ENCODE results near the gene CELSR2.
A peak's percentile ranks its signal among the peaks of the same experiment; 100 is the strongest.

Gene CELSR2

DNA sequence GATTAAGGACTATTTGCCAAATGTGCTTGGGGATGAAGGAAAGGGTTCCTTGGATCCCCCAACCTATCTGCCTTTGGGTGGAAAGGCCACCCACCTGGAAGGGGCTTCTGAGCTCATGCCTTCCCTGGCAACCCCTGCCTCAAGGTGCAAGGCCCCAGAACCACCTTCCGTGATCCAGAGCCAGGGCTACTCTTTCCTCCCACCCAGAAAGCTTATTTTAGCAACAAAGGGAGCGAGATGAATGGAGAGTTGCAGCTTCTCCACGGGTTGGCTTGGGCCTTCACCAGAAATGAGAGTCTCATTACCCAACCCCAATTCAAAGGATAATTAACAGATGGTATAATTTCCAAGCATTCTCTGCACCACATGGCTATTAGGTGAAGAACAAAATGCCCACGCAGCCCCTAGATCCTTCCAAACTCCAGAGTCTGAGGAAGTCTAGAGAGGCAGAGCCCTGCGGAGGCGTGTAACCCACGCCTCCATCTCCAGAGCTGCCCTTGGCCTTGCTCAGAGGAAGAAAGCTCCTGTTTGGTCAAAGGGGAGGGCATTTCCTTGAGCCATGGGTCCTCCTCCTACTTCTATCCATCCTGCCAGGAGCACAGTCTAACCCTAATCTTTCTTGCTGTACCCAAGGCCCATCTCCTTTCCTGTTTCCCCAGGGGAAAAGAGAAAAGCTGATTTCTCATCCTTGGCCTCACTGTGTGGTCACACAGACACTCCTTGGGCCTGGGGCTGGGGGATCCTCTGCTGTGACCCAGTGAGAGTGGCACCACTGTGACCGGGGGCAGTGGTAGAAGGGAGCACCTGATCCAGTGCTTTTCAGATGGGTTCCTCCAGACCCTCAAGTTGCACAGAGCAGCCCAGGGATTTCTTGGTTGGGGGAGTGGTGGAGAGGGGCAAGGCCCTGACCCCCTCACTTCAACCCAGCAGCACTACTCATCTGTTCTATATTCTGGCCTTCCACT is 1.7 kb upstream of the CELSR2 start:
- DNase-seq = no peak
- H3K27me3 ChIP-seq (replicated peaks) = no peaks in the 10 kb centered on the region
- no peak overlapping the region for H3K4me3 ChIP-seq (ENCODE audit: low read depth, low read length)
- in situ Hi-C loops (cut with HindIII; ENCODE audit: low pct_ligation_motif_present, low sequenced_read_pairs) = no loop called here
- no peak overlapping the region for H3K27ac ChIP-seq
- TF ChIP-seq, protein P1, sequence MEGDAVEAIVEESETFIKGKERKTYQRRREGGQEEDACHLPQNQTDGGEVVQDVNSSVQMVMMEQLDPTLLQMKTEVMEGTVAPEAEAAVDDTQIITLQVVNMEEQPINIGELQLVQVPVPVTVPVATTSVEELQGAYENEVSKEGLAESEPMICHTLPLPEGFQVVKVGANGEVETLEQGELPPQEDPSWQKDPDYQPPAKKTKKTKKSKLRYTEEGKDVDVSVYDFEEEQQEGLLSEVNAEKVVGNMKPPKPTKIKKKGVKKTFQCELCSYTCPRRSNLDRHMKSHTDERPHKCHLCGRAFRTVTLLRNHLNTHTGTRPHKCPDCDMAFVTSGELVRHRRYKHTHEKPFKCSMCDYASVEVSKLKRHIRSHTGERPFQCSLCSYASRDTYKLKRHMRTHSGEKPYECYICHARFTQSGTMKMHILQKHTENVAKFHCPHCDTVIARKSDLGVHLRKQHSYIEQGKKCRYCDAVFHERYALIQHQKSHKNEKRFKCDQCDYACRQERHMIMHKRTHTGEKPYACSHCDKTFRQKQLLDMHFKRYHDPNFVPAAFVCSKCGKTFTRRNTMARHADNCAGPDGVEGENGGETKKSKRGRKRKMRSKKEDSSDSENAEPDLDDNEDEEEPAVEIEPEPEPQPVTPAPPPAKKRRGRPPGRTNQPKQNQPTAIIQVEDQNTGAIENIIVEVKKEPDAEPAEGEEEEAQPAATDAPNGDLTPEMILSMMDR (IDR thresholded peaks at IDR 0.05; ENCODE audit: low read depth, low read length, missing control alignments) = no peak
- H3K36me3 ChIP-seq (replicated peaks) = no peaks in the 10 kb centered on the region

DNA sequence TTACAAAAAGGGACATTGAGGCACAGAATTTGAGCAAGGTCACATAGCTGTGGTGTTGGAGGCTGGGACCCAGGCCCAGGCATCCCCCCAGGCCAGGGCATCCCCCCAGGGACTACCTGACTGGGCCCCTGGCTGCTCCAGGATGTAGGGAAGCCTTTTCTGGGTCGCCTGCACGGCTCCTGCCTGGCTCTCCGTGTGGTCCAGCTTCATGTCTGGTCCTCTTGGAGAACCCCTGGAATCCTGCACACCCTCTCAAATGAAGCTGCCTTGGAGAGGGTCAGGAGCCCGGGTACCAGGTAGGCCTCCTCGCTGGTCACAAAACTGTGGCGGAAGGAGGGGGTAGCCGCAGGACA is 919 bp upstream of the CELSR2 start:
- no peak overlapping the region for H3K27ac ChIP-seq
- H3K27me3 ChIP-seq (replicated peaks) = no peaks in the 10 kb centered on the region
- H3K36me3 ChIP-seq (replicated peaks) = no peaks in the 10 kb centered on the region
- TF ChIP-seq, protein P1 (IDR thresholded peaks at IDR 0.05; ENCODE audit: low read depth, low read length, missing control alignments) = no peak
- in situ Hi-C loops (cut with HindIII; ENCODE audit: low pct_ligation_motif_present, low sequenced_read_pairs) = no loop called here
- DNase-seq = no peak
- H3K4me3 ChIP-seq (ENCODE audit: low read depth, low read length) = no peak overlapping the region

DNA sequence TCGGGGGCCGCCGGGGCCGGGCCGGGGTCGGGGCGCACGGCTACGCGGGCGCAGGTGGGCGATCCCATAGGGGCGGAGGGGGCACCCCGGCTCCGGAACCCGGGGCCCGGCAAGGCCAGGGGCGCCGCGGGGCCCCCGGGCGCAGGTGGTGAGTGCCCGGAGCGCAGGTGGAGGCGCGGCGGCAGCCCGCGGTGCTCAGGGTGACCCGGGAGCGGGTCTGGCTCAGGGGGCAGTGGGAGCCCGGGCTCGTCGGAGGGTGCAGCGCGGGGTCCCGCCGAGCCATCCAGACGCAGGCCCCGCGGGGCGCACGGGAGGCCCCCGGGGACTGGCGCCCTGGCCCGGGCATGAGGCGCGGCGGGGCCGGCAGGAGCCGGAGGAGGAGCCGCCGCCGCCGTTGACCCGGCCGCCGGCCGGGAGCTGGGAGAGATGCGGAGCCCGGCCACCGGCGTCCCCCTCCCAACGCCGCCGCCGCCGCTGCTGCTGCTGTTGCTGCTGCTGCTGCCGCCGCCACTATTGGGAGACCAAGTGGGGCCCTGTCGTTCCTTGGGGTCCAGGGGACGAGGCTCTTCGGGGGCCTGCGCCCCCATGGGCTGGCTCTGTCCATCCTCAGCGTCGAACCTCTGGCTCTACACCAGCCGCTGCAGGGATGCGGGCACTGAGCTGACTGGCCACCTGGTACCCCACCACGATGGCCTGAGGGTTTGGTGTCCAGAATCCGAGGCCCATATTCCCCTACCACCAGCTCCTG is 489 bp downstream of the CELSR2 start:
- in situ Hi-C loops (cut with HindIII; ENCODE audit: low pct_ligation_motif_present, low sequenced_read_pairs) = no loop called here
- Histone ChIP-seq H3K27ac (no peak overlapping the region), H3K4me3 (ENCODE audit: low read depth, low read length) (peak overlapping the region; percentile 37), H3K36me3 (replicated peaks) (no peaks in the 10 kb centered on the region), H3K27me3 (replicated peaks) (no peaks in the 10 kb centered on the region)
- DNase-seq = no peak
- TF ChIP-seq, protein P1 (IDR thresholded peaks at IDR 0.05; ENCODE audit: low read depth, low read length, missing control alignments) = no peak

DNA sequence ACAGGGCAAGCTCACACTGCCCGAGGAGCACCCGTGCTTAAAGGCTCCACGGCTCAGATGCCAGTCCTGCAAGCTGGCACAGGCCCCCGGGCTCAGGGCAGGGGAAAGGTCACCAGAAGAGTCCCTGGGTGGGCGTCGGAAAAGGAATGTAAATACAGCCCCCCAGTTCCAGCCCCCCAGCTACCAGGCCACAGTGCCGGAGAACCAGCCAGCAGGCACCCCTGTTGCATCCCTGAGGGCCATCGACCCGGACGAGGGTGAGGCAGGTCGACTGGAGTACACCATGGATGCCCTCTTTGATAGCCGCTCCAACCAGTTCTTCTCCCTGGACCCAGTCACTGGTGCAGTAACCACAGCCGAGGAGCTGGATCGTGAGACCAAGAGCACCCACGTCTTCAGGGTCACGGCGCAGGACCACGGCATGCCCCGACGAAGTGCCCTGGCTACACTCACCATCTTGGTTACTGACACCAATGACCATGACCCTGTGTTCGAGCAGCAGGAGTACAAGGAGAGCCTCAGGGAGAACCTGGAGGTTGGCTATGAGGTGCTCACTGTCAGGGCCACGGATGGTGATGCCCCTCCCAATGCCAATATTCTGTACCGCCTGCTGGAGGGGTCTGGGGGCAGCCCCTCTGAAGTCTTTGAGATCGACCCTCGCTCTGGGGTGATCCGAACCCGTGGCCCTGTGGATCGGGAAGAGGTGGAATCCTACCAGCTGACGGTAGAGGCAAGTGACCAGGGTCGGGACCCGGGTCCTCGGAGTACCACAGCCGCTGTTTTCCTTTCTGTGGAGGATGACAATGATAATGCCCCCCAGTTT is 1.3 kb downstream of the CELSR2 start:
- Histone ChIP-seq H3K27ac (no peak overlapping the region), H3K4me3 (ENCODE audit: low read depth, low read length) (no peak overlapping the region), H3K36me3 (replicated peaks) (no peaks in the 10 kb centered on the region), H3K27me3 (replicated peaks) (no peaks in the 10 kb centered on the region)
- in situ Hi-C loops (cut with HindIII; ENCODE audit: low pct_ligation_motif_present, low sequenced_read_pairs) = no loop called here
- TF ChIP-seq, protein P1 (IDR thresholded peaks at IDR 0.05; ENCODE audit: low read depth, low read length, missing control alignments) = no peak
- no peak for DNase-seq

DNA sequence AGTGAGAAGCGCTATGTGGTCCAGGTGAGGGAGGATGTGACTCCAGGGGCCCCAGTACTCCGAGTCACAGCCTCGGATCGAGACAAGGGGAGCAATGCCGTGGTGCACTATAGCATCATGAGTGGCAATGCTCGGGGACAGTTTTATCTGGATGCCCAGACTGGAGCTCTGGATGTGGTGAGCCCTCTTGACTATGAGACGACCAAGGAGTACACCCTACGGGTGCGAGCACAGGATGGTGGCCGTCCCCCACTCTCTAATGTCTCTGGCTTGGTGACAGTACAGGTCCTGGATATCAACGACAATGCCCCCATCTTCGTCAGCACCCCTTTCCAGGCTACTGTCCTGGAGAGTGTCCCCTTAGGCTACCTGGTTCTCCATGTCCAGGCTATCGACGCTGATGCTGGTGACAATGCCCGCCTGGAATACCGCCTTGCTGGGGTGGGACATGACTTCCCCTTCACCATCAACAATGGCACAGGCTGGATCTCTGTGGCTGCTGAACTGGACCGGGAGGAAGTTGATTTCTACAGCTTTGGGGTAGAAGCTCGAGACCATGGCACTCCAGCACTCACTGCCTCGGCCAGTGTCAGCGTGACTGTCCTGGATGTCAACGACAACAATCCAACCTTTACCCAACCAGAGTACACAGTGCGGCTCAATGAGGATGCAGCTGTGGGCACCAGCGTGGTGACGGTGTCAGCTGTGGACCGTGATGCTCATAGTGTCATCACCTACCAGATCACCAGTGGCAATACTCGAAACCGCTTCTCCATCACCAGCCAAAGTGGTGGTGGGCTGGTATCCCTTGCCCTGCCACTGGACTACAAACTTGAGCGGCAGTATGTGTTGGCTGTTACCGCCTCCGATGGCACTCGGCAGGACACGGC is 2.2 kb downstream of the CELSR2 start:
- TF ChIP-seq, protein P1 (IDR thresholded peaks at IDR 0.05; ENCODE audit: low read depth, low read length, missing control alignments) = no peak
- no peak for DNase-seq
- no peaks in the 10 kb centered on the region for H3K27me3 ChIP-seq (replicated peaks)
- H3K4me3 ChIP-seq (ENCODE audit: low read depth, low read length) = no peak overlapping the region
- no peak overlapping the region for H3K27ac ChIP-seq
- H3K36me3 ChIP-seq (replicated peaks) = no peaks in the 10 kb centered on the region
- in situ Hi-C loops (cut with HindIII; ENCODE audit: low pct_ligation_motif_present, low sequenced_read_pairs) = no loop called here
